Measurements from ENCODE around the gene FANK1.
"Not testable (repeated sequence)": the region's sequence is repeated elsewhere in the genome, so short reads cannot be mapped to it uniquely, and the experiment has no call there.

Gene FANK1

GRCh38 chr10:125896088-125896934 lies at the start of gene FANK1:
Gene FANK1, plus strand, starts transcription at chr10:125896564. Its CDS starts 79 bp downstream, at chr10:125896643.
- not testable (repeated sequence) for H3F3A ChIP-seq (ENCODE audit: insufficient read depth, low read length); H3K27ac ChIP-seq (ENCODE audit: low read length); H3K27me3 ChIP-seq (replicated peaks; ENCODE audit: insufficient read depth, low read length); H3K9me2 ChIP-seq (replicated peaks; ENCODE audit: insufficient read depth, low read length); H3K79me2 ChIP-seq (ENCODE audit: low read length); H3K36me3 ChIP-seq (replicated peaks; ENCODE audit: insufficient read depth, low read length); H4K20me1 ChIP-seq (ENCODE audit: insufficient read depth, low read length); H3K9me3 ChIP-seq (replicated peaks; ENCODE audit: insufficient read depth, low read length); H3K4me1 ChIP-seq (ENCODE audit: low read length)
- Histone ChIP-seq H3K4me3 (ENCODE audit: low read length) (peak within 1 kb of the TSS; percentile 77), H3K4me2 (ENCODE audit: low read depth, low read length) (peak within 1 kb of the TSS; percentile 81), H3K9ac (ENCODE audit: low read length) (peak within 1 kb of the TSS; percentile 61; the same call in 1 of the 2 replicates), H2AFZ (ENCODE audit: low read length) (peak within 1 kb of the TSS; percentile 82)
- DNase-seq = peak; percentile 81

DNA sequence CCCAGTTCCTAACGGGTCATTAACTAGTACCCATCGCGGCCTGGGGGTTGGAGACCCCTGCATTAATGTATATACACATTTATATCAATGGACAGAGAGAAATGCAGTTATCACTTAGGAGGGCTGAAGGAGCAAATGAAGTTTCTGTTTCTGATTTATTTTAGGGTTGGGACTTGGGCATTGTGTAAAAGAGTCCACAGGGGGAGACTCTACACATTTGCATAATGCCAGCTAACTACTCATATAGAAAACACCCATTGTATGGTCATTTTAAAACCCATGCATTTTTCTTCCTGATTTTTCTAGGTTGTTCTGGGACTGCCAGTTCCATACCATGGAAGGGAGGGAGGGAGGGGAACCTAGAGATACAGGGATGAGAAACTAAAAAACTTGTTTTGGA lies 49.5 kb upstream of the FANK1 start:
- H4K20me1 ChIP-seq (ENCODE audit: insufficient read depth, low read length) = no peaks in the 10 kb centered on the region
- no peaks in the 10 kb centered on the region; the same call in 1 of the 2 replicates for H3K36me3 ChIP-seq (replicated peaks; ENCODE audit: insufficient read depth, low read length)
- H3K9ac ChIP-seq (ENCODE audit: low read length) = no peak overlapping the region
- H3K27ac ChIP-seq (ENCODE audit: low read length) = no peak overlapping the region
- no peaks in the 10 kb centered on the region for H3K9me2 ChIP-seq (replicated peaks; ENCODE audit: insufficient read depth, low read length)
- H3F3A ChIP-seq (ENCODE audit: insufficient read depth, low read length) = no peaks in the 10 kb centered on the region
- no peak overlapping the region for H3K4me3 ChIP-seq (ENCODE audit: low read length)
- peaks cover 8% of the 10 kb centered on the region for H3K4me1 ChIP-seq (ENCODE audit: low read length)
- TF ChIP-seq CTCF (IDR thresholded peaks at IDR 0.05; ENCODE audit: low read length) = no peak
- TF ChIP-seq EZH2phosphoT487 (IDR thresholded peaks at IDR 0.05; ENCODE audit: low read length) = no peak
- TF ChIP-seq EZH2 (optimal IDR thresholded peaks at IDR 0.05; ENCODE audit: low read depth, low read length) = no peak
- H3K4me2 ChIP-seq (ENCODE audit: low read depth, low read length) = no peak overlapping the region
- no peak for DNase-seq
- no peaks in the 10 kb centered on the region for H3K27me3 ChIP-seq (replicated peaks; ENCODE audit: insufficient read depth, low read length)
- H3K79me2 ChIP-seq (ENCODE audit: low read length) = no peaks in the 10 kb centered on the region
- H2AFZ ChIP-seq (ENCODE audit: low read length) = no peak overlapping the region
- no peaks in the 10 kb centered on the region for H3K9me3 ChIP-seq (replicated peaks; ENCODE audit: insufficient read depth, low read length)

GRCh38 chr10:125848371-125848770 lies 48.0 kb upstream of the FANK1 start:
- no peak overlapping the region for H2AFZ ChIP-seq (ENCODE audit: low read length)
- H3K4me1 ChIP-seq (ENCODE audit: low read length) = peaks cover 8% of the 10 kb centered on the region
- no peaks in the 10 kb centered on the region for H3K9me3 ChIP-seq (replicated peaks; ENCODE audit: insufficient read depth, low read length)
- DNase-seq = no peak
- H3K27ac ChIP-seq (ENCODE audit: low read length) = no peak overlapping the region
- H4K20me1 ChIP-seq (ENCODE audit: insufficient read depth, low read length) = no peaks in the 10 kb centered on the region
- H3K9ac ChIP-seq (ENCODE audit: low read length) = no peak overlapping the region
- H3K79me2 ChIP-seq (ENCODE audit: low read length) = no peaks in the 10 kb centered on the region
- H3K4me2 ChIP-seq (ENCODE audit: low read depth, low read length) = no peak overlapping the region
- H3K36me3 ChIP-seq (replicated peaks; ENCODE audit: insufficient read depth, low read length) = no peaks in the 10 kb centered on the region; the same call in 1 of the 2 replicates
- H3F3A ChIP-seq (ENCODE audit: insufficient read depth, low read length) = no peaks in the 10 kb centered on the region
- H3K4me3 ChIP-seq (ENCODE audit: low read length) = no peak overlapping the region
- TF ChIP-seq EZH2 (optimal IDR thresholded peaks at IDR 0.05; ENCODE audit: low read depth, low read length) (no peak), CTCF (IDR thresholded peaks at IDR 0.05; ENCODE audit: low read length) (no peak), EZH2phosphoT487 (IDR thresholded peaks at IDR 0.05; ENCODE audit: low read length) (no peak)
- no peaks in the 10 kb centered on the region for H3K27me3 ChIP-seq (replicated peaks; ENCODE audit: insufficient read depth, low read length)
- no peaks in the 10 kb centered on the region for H3K9me2 ChIP-seq (replicated peaks; ENCODE audit: insufficient read depth, low read length)

DNA sequence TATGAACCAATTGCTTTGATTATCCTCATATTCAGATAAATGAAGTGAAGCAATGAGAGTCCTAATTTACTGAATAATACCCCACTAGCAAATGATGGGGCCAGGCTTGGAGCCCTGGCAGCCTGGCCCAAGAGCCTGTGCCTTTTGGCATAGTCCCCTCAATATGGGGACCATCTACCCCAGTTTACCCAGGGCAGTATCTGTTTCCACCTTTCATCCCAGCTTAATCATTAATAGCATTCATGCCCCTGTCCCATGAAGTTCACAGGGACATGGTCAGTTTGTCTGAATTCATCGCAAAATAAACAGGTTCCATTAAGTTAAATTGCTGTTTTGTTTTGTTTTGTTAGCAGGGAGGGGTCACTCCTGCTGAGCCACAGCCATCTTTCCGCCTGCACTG lies 47.5 kb upstream of the FANK1 start:
- no peak overlapping the region for H3K4me3 ChIP-seq (ENCODE audit: low read length)
- H3K9me3 ChIP-seq (replicated peaks; ENCODE audit: insufficient read depth, low read length) = no peaks in the 10 kb centered on the region
- no peaks in the 10 kb centered on the region for H3K27me3 ChIP-seq (replicated peaks; ENCODE audit: insufficient read depth, low read length)
- DNase-seq = no peak
- peaks cover 8% of the 10 kb centered on the region for H3K4me1 ChIP-seq (ENCODE audit: low read length)
- TF ChIP-seq EZH2 (optimal IDR thresholded peaks at IDR 0.05; ENCODE audit: low read depth, low read length) = no peak
- no peak for TF ChIP-seq EZH2phosphoT487 (IDR thresholded peaks at IDR 0.05; ENCODE audit: low read length)
- no peak for TF ChIP-seq CTCF (IDR thresholded peaks at IDR 0.05; ENCODE audit: low read length)
- H3K36me3 ChIP-seq (replicated peaks; ENCODE audit: insufficient read depth, low read length) = no peaks in the 10 kb centered on the region; the same call in 1 of the 2 replicates
- no peak overlapping the region for H3K9ac ChIP-seq (ENCODE audit: low read length)
- H4K20me1 ChIP-seq (ENCODE audit: insufficient read depth, low read length) = no peaks in the 10 kb centered on the region
- no peaks in the 10 kb centered on the region for H3K9me2 ChIP-seq (replicated peaks; ENCODE audit: insufficient read depth, low read length)
- no peak overlapping the region for H3K4me2 ChIP-seq (ENCODE audit: low read depth, low read length)
- H2AFZ ChIP-seq (ENCODE audit: low read length) = no peak overlapping the region
- H3K27ac ChIP-seq (ENCODE audit: low read length) = no peak overlapping the region
- no peaks in the 10 kb centered on the region for H3F3A ChIP-seq (ENCODE audit: insufficient read depth, low read length)
- no peaks in the 10 kb centered on the region for H3K79me2 ChIP-seq (ENCODE audit: low read length)

Data from MM.1S (cell line).